ENCODE data around the gene OR2D2.
"Not testable (repeated sequence)": the region's sequence is repeated elsewhere in the genome, so short reads cannot be mapped to it uniquely, and the experiment has no call there.

OR2D2 gene

GRCh38 chr11:6882751-6883150 is 9.5 kb downstream of the OR2D2 start:
- DNase-seq (ENCODE audit: low spot score) = no peak

- no peak for DNase-seq (ENCODE audit: low spot score)
Measured at GRCh38 chr11:6876914-6877313, 15.4 kb downstream of the OR2D2 start.

GRCh38 chr11:6876325-6876724 is 16.0 kb downstream of the OR2D2 start, which contains the start of gene OR10A4:
OR10A4 (plus strand) TSS chr11:6876625; CDS start chr11:6876648, 23 bp downstream.
- DNase-seq (ENCODE audit: low spot score) = no peak

- DNase-seq (ENCODE audit: low spot score) = no peak
Measured at GRCh38 chr11:6875761-6876160, 16.5 kb downstream of the OR2D2 start.

- DNase-seq (ENCODE audit: low spot score) = no peak
Measured at GRCh38 chr11:6871278-6871677, 21.0 kb downstream of the OR2D2 start.

GRCh38 chr11:6864438-6864837 is 27.9 kb downstream of the OR2D2 start:
- peak; percentile 26 for DNase-seq (ENCODE audit: low spot score)

GRCh38 chr11:6862961-6863360 is 29.3 kb downstream of the OR2D2 start, which contains the start of gene OR10A2:
OR10A2 (plus strand) TSS chr11:6863057; CDS start chr11:6869755, 6,698 bp downstream.
- DNase-seq (ENCODE audit: low spot score) = peak; percentile 39

- DNase-seq (ENCODE audit: low spot score) = no peak
Measured at GRCh38 chr11:6856871-6857270, 35.4 kb downstream of the OR2D2 start.

- peak; percentile 20 for DNase-seq (ENCODE audit: low spot score)
Measured at GRCh38 chr11:6855971-6856541, 36.2 kb downstream of the OR2D2 start.

- not testable (repeated sequence) for DNase-seq (ENCODE audit: low spot score)
Measured at GRCh38 chr11:6854801-6855200, 37.5 kb downstream of the OR2D2 start.

- DNase-seq (ENCODE audit: low spot score) = no peak
Measured at GRCh38 chr11:6850526-6850925, 41.8 kb downstream of the OR2D2 start.

GRCh38 chr11:6845383-6845782 is 46.9 kb downstream of the OR2D2 start, which contains the start of gene OR10A5:
OR10A5 (plus strand) TSS chr11:6845683; CDS start chr11:6845683, 0 bp downstream.
- no peak for DNase-seq (ENCODE audit: low spot score)

- DNase-seq (ENCODE audit: low spot score) = no peak
Measured at GRCh38 chr11:6844356-6844755, 47.9 kb downstream of the OR2D2 start.

GRCh38 chr11:6843670-6844069 is 48.6 kb downstream of the OR2D2 start:
- DNase-seq (ENCODE audit: low spot score) = no peak

GRCh38 chr11:6841694-6842093 is 50.6 kb downstream of the OR2D2 start:
- no peak for DNase-seq (ENCODE audit: low spot score)

All from AG20443 (cell line).